Measurements from ENCODE around the gene IPO5.
"Not testable (repeated sequence)": the region's sequence is repeated elsewhere in the genome, so short reads cannot be mapped to it uniquely, and the experiment has no call there.

The IPO5 gene

DNA sequence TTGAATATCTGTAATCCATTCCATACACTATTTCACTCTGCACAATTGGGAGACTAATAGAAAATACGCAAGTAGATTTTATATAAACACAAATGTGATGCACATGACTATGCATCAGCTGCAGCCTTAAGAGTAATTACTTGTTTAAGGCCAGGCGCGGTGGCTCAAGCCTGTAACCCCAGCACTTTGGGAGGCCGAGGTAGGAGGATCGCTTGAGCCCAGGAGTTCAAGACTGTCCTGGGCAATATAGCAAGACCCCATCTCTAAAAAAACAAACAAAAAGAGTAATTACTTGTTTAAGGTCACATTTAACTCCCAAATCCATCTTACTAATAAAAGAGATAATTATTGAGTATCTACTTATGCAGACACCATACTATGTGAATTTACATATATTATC lies 18.0 kb downstream of the IPO5 start:
- no peak for TF ChIP-seq POLR2A (IDR thresholded peaks at IDR 0.05; ENCODE audit: low read depth, low read length)
- DNase-seq (ENCODE audit: insufficient read length, low spot score) (no peak), FAIRE-seq (no peak)

DNA sequence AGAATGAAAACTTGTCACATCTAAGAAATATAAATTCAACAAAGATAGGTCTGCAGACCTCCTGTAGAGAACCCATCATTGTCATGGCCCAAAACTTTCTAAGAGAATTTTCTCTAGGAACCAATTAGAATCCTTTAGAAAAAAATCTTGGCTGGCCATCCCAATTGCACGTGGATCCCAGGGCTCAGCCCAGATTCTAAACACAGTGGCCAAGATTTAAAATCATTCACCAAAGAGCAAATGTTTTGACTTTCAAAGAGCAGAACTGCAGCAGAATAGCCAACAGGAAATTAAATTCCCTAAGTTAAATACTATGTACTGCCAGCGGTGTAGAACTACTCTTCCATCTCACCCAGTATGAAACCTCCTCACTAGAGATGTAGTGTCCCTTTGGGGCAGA lies 21.3 kb downstream of the IPO5 start:
- TF ChIP-seq POLR2A (IDR thresholded peaks at IDR 0.05; ENCODE audit: low read depth, low read length): no peak
- DNase-seq (ENCODE audit: insufficient read length, low spot score) (no peak), FAIRE-seq (peak; percentile 65)

DNA sequence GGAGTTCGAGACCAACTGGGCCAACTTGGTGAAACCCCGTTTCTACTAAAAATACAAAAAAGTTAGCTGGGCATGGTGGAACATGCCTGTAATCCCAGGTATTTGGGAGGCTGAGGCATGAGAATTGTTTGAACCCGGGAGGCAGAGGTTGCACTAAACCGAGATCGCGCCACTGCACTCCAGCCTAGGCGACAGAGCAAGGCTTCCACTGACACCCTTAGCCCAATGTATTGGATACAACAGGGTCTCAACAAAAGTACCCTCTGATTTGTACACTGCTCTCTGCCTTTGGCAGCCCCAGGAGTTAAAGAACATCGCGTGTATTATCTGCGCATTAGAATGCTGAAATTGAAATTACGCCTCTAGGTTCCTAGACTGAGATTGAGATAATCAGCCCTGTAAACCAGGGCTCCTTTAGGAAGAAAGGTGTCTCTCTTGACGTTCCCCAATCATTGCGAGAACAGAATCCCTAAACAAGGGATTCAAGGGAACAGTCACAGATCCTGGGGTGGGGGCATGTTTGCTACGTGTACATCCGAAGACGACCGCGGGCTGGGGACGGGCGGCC lies 21.9 kb downstream of the IPO5 start:
- TF ChIP-seq POLR2A (IDR thresholded peaks at IDR 0.05; ENCODE audit: low read depth, low read length): no peak
- DNase-seq (ENCODE audit: insufficient read length, low spot score) (no peak), FAIRE-seq (no peak)

DNA sequence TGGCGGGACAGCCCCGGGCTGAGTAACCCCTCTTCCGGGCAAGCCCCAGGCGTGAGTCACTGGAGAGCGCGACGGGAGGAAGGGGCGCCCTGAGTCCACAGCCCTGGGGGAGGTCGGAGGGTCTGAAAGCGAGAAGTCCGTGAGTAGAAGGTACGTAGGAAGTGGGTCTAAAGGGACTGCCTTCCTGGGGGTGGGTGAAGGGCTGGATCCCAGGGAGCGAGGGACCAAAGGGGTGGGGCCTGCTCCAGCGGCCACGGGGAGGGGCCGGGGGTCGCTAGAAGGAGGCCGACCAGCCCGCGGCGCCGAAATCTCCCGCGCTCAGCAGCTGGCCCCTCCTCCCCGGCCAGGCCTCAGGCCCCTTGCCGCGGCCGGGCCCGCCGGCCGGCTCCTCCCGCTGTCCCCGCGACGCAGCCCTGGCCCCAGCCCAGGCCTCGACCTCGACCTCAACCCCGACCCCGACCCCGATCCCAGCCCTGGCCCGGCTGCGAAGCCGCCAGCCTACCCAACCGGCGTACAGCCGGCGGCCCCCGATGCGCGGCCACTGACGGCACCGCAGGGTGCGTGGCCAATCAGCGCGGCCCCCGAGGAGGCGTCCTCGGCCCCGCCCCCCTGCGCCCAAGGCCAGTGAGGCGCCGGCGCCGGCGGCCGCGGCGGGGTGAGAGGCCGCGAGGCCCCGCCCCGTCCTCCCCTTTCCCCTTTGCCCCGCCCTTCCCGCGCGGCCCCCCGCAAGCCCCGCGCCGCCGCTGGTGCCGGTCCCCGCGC lies 22.6 kb downstream of the IPO5 start:
- DNase-seq (ENCODE audit: insufficient read length, low spot score) (peak; percentile 97), FAIRE-seq (peak; percentile 89)
- peak; percentile 68 for TF ChIP-seq POLR2A (IDR thresholded peaks at IDR 0.05; ENCODE audit: low read depth, low read length)

DNA sequence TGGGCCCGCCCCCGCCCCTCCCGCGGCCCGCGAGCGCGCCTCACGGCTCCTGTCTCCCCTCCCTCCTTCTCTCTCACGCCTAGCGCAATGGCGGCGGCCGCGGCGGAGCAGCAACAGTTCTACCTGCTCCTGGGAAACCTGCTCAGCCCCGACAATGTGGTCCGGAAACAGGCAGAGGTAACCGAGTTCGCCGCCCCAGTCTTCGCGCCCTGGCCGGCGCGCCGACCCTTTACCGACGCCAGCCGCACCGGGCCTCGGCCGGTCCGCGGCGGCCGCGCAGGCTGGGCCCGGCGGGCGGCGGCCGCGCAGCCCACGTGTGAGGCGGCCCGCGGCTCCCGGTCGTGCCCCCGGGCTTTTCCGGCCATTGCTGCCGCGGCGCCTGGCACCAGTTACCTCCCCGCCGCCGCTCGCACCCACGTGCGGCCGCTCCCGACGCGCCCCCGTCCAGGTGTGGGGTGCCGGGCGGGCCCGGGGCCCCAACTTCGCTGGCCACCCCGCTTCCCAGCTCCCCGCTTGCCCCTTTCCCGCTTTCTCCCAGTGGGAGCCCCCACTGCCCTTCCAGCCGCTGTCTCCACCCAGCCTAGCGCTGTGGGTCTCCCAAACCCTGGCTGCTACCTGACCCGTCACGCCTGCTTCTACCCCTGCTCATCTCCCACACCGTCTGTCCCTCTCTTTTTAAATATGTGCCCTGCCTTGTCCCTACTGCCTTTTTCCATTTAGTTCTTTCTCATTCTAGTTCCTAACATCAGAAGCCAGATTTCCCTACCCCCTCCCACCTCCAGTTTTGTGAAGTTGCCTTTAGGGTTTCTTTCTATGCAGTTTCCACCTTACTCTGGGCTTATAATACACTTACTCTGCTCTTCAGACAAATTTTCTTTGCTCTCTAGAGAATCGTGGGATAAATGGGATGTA lies 23.4 kb downstream of the IPO5 start:
- FAIRE-seq (peak; percentile 95), DNase-seq (ENCODE audit: insufficient read length, low spot score) (peak; percentile 44)
- TF ChIP-seq POLR2A (IDR thresholded peaks at IDR 0.05; ENCODE audit: low read depth, low read length): no peak

DNA sequence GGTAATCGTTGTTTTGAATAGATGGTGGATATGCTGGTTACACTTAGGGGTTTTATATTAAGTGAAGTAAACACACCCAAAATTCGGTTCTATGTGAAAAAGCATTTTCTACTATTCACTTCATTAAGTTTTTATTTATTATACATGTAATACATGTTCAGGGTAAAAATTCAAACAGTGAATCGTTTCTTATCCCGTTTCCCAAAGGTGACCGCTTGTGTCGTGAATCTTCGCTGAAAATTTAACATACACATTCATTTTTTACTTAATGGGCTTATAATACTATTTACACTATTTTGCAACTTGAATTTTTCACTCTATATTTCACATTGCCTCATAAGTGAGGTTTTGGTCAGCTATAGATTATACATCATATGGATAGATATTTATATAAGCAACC lies 24.5 kb downstream of the IPO5 start:
- DNase-seq (ENCODE audit: insufficient read length, low spot score) (no peak), FAIRE-seq (peak; percentile 50)
- no peak for TF ChIP-seq POLR2A (IDR thresholded peaks at IDR 0.05; ENCODE audit: low read depth, low read length)

DNA sequence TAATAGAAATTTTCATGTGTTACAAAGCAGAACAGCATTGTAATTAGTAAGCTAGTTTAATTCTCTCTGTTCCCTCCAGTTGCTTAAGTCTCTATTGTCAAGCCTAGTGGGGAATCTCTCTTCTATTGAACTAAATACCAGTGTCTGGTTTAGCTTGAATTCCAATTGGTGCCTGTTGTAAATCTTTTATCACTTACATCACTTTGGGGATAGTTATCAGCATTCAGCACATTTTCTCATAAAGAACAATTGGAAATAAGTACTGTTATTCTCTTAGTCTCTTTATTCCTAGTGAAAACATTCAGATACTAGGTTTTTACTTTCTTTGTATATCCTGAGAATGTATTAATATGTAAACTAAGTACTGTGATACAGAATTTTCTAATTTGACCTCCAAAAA lies 25.2 kb downstream of the IPO5 start:
- TF ChIP-seq POLR2A (IDR thresholded peaks at IDR 0.05; ENCODE audit: low read depth, low read length): no peak
- no peak for DNase-seq (ENCODE audit: insufficient read length, low spot score)
- peak; percentile 74 for FAIRE-seq

DNA sequence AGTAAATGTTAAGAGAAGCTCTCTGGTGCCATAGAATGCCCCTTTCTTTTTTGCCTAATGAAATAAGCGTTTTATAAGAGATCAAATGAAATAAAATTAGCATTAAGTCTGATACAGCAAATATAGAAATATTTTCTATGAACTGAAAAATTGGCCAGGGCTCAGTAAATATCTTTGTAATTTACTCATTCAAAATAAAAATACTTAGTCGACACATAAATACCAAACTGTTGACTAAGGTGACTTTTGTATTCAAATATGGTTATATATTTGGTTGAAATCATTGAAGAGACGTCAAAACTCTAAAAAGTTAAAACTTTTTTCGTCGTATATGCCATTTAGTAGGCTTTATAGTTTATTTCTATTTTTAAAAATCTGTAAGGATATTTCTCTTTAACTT lies 25.6 kb downstream of the IPO5 start:
- FAIRE-seq (no peak), DNase-seq (ENCODE audit: insufficient read length, low spot score) (no peak)
- TF ChIP-seq POLR2A (IDR thresholded peaks at IDR 0.05; ENCODE audit: low read depth, low read length): no peak

DNA sequence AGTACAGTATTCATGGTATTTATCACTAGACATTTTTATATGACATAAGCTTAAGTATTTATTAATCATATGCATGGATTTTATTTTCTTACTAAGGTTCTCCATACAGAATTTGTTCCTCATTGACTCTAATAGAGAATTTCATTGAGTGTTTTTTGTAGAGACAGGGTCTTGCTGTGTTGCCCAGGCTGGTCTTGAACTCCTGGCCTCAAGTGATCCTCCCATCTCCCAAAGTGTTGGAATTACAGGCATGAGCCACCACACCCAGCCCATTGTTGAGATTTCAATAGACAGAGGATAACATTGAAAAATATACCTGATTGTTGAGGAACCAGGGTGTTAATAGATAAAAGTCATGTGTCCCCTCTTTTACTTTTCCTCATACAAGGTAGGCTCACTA lies 26.1 kb downstream of the IPO5 start:
- FAIRE-seq: peak; percentile 41
- no peak for TF ChIP-seq POLR2A (IDR thresholded peaks at IDR 0.05; ENCODE audit: low read depth, low read length)
- no peak for DNase-seq (ENCODE audit: insufficient read length, low spot score)

DNA sequence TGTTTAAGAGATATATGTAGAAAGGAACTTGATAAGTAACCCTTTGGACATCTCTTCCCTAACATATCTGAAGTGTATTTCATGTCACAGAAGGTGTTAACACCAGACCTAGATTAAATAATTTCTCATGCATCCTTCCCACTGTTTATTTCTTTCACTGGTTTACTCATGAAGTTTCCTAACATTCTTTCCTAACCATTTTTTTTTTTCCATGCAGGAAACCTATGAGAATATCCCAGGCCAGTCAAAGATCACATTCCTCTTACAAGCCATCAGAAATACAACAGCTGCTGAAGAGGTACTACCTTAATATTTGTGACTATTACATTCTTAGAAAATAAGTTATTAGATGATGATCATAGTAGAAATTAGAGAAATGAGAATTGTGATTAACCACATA lies 28.8 kb downstream of the IPO5 start:
- TF ChIP-seq POLR2A (IDR thresholded peaks at IDR 0.05; ENCODE audit: low read depth, low read length): no peak
- DNase-seq (ENCODE audit: insufficient read length, low spot score) (no peak), FAIRE-seq (no peak)

DNA sequence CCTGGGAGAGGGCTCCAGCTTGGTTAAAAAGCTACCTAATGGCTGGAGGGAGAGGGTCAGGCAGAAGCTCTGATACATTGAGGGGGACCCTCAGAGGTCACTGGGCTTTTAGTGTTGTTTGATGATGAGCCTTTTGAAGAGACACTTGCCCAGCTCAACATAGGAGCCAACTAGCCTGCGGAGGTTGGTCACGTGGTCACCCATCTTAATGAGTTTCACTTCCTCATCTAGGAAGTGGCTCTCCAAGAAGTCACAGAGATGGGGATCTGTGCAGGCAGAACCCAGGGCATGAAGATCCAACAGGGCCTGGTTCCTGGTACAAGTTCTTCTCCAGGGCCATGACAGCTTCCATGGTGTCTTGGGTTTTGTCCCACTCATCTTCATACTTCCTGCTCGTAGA lies 33.4 kb downstream of the IPO5 start:
- no peak for DNase-seq (ENCODE audit: insufficient read length, low spot score)
- TF ChIP-seq POLR2A (IDR thresholded peaks at IDR 0.05; ENCODE audit: low read depth, low read length): no peak
- FAIRE-seq: peak; percentile 45

DNA sequence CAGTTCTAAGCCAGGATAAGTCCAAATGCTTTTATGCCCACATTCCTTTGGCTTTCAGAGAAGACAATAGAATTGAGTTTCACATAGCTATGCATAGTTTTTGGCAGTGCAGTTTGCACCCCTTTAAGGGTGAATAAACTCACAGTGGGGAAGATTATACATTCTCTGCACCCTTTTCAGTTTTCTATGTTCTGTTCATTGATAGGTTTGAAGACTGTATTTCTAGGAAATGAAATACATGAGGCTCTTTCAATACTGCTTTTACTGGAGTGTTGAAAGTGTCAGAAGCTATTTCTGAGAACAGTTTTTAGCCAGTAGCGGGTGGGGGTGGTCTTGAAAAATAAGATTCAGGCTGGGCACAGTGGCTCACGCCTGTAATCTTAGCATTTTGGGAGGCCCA lies 46.2 kb downstream of the IPO5 start:
- FAIRE-seq (peak; percentile 23), DNase-seq (ENCODE audit: insufficient read length, low spot score) (no peak)
- no peak for TF ChIP-seq POLR2A (IDR thresholded peaks at IDR 0.05; ENCODE audit: low read depth, low read length)

DNA sequence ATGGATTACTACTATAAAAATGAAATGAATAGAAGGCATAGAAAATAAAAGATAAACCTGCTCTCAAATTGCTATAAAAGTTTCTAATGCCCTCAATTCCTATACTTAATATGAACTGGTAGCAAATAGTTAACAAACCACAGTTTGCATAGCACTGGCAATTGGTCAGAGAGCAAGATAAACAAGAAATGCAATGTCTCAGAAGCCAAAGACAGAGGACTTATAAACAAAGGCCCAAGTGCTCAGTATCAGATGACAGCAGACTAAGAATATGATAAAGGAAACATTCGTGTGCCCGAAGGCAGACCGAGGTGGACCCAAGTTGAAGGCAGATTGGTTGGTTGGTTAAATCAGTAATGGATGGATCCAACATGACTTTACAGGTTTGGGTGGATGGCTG lies 50.6 kb downstream of the IPO5 start:
- no peak for TF ChIP-seq POLR2A (IDR thresholded peaks at IDR 0.05; ENCODE audit: low read depth, low read length)
- FAIRE-seq (peak; percentile 30), DNase-seq (ENCODE audit: insufficient read length, low spot score) (no peak)

DNA sequence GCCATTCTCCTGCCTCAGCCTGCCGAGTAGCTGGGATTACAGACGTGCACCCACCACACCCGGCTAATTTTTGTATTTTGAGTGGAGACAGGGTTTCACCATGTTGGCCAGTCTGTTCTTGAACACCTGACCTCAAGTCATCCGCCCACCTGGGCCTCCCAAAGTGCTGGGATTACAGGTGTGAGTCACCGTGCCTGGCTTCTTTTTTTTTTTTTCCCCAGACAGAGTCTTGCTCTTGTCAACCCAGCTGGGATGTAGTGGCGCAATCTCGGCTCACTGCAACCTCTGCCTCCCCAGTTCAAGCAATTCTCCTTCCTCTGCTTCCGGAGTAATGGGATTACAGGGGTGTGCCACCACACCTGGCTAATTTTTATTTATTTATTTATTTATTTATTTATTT lies 51.5 kb downstream of the IPO5 start:
- not testable (repeated sequence) for FAIRE-seq

More for the DNA sequence above, 51.5 kb downstream of the IPO5 start:
- not testable (repeated sequence) for DNase-seq (ENCODE audit: insufficient read length, low spot score)

Data from H54 (cell line).